Kidney epithelial cell (primary cell): ENCODE data around the gene PODN. TPM values are rescaled to one million over a fixed set of nuclear protein-coding genes. Genes with fewer than 3 reads are reported as not detected.

ENCODE experiments used
- DNase-seq: peaks from one replicate; pipeline ENCODE4 v3.0.0-alpha.2; 2010; ENCODE audit warnings: low read depth
- H3K27me3 ChIP-seq: 2 replicates; pipeline ENCODE4 v1.6.0; 2011; ENCODE audit warnings: low read length; ENCODE audit not compliant: control insufficient read depth, insufficient read depth
- H3K36me3 ChIP-seq: 2 replicates; pipeline ENCODE4 v1.5.1; 2011; ENCODE audit warnings: low read length; ENCODE audit not compliant: control insufficient read depth, insufficient read depth
- H3K4me3 ChIP-seq: 2 replicates; pipeline ENCODE4 v1.5.1; 2011; ENCODE audit warnings: low read depth, mild to moderate bottlenecking, control low read depth, low read length
- total RNA-seq: library from RNA; depleted of rRNA; stranded (reverse); fragments of >200 nt; gene quantifications from 2 replicates; pipeline ENCODE4 v1.2.3, GENCODE V29; 2015
- TF ChIP-seq, protein P1 (sequence below): IDR thresholded peaks from 2 replicates; pipeline ENCODE4 v1.5.1; 2011; ENCODE audit warnings: mild to moderate bottlenecking, moderate library complexity, low read length, control low read depth, inconsistent platforms; ENCODE audit not compliant: insufficient read depth, poor library complexity, severe bottlenecking

The PODN gene
- total RNA-seq, 1 donor from 2014 or later = not detected

- Histone ChIP-seq H3K36me3 (no peaks in the 10 kb centered on the region), H3K27me3 (peaks cover 34% of the 10 kb centered on the region), H3K4me3 (no peak overlapping the region)
- TF ChIP-seq, protein P1, sequence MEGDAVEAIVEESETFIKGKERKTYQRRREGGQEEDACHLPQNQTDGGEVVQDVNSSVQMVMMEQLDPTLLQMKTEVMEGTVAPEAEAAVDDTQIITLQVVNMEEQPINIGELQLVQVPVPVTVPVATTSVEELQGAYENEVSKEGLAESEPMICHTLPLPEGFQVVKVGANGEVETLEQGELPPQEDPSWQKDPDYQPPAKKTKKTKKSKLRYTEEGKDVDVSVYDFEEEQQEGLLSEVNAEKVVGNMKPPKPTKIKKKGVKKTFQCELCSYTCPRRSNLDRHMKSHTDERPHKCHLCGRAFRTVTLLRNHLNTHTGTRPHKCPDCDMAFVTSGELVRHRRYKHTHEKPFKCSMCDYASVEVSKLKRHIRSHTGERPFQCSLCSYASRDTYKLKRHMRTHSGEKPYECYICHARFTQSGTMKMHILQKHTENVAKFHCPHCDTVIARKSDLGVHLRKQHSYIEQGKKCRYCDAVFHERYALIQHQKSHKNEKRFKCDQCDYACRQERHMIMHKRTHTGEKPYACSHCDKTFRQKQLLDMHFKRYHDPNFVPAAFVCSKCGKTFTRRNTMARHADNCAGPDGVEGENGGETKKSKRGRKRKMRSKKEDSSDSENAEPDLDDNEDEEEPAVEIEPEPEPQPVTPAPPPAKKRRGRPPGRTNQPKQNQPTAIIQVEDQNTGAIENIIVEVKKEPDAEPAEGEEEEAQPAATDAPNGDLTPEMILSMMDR = no peak
- DNase-seq = no peak
Measured at GRCh38 chr1:53060579-53060978, 1.4 kb upstream of the PODN start.

- TF ChIP-seq, protein P1 = no peak
- H3K27me3 ChIP-seq = peaks cover 34% of the 10 kb centered on the region
- no peak overlapping the region for H3K4me3 ChIP-seq
Measured at GRCh38 chr1:53061123-53061858, 722 bp upstream of the PODN start.

GRCh38 chr1:53062708-53063591 is 937 bp downstream of the PODN start:
- H3K27me3 ChIP-seq = peaks cover 34% of the 10 kb centered on the region
- no peak for DNase-seq
- no peaks in the 10 kb centered on the region for H3K36me3 ChIP-seq
- H3K4me3 ChIP-seq = peak overlapping the region; percentile 37
- TF ChIP-seq, protein P1 = no peak

More at GRCh38 chr1:53061123-53061858, 722 bp upstream of the PODN start:
- DNase-seq = no peak
- H3K36me3 ChIP-seq = no peaks in the 10 kb centered on the region

- Histone ChIP-seq H3K27me3 (peaks cover 34% of the 10 kb centered on the region), H3K4me3 (no peak overlapping the region), H3K36me3 (no peaks in the 10 kb centered on the region)
- no peak for DNase-seq
- TF ChIP-seq, protein P1 = no peak
Measured at GRCh38 chr1:53063744-53064515, 1.9 kb downstream of the PODN start.

DNA sequence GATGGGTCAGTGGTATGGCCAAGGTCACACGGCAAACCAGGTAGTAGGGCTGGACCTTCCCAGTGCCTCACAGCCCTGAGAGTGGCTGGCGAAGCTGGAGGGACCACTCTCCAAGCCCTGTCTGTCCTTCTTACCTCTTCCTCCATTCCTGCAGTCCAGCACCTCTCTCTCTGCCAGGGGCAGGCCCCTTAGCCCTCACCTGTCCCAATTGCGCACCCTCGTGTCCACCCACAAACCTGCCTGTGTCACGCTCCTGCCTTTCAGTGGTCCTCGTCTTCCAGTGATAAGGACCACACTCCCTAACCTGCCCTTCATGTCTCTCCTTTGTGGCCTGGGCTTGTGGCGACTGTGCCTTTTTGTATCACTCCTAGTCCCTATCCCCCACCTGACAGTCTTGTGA is 3.4 kb downstream of the PODN start:
- no peak for DNase-seq
- H3K4me3 ChIP-seq = no peak overlapping the region
- peaks cover 34% of the 10 kb centered on the region for H3K27me3 ChIP-seq
- TF ChIP-seq, protein P1 = no peak
- H3K36me3 ChIP-seq = no peaks in the 10 kb centered on the region
